Psoas muscle (tissue), 8 donors: ENCODE measurements around the gene SLC2A4RG. TPM values are rescaled to one million over a fixed set of nuclear protein-coding genes. Genes with fewer than 3 reads are reported as not detected.
A peak's percentile ranks its signal among the peaks of the same experiment; 100 is the strongest.

Experiments
- ATAC-seq, 4 donors: fragments of 200-7000 bp; cut with Tn5 transposase; one replicate each; pipeline ENCODE4 v1.9.1; 2020; ENCODE audit warnings: moderate library complexity in 3 of 4, mild to moderate bottlenecking in 2 of 4
- DNase-seq, 2 donors: peaks; one replicate each; pipeline ENCODE4 v3.0.0-alpha.2; 2020
- H3K27ac ChIP-seq: fragments of 200-600 bp; one replicate; pipeline ENCODE4 v1.8.0; 2022
- H3K27me3 ChIP-seq, 3 donors: fragments of 200-600 bp in 1 of 3; one replicate each; pipeline versions ENCODE4 v1.6.1 to v1.8.0; 2013 to 2022; ENCODE audit warnings: low read length in 2 of 3, mild to moderate bottlenecking in 2 of 3, moderate library complexity in 1 of 3; ENCODE audit not compliant: insufficient read depth in 3 of 3
- H3K36me3 ChIP-seq, 2 donors: fragments of 200-600 bp in 1 of 2; one replicate each; pipeline versions ENCODE4 v1.6.1 to v1.8.0; 2013 to 2022; ENCODE audit warnings: low read depth in 1 of 2, mild to moderate bottlenecking in 1 of 2, moderate library complexity in 1 of 2; ENCODE audit not compliant: insufficient read depth in 1 of 2
- H3K4me1 ChIP-seq: fragments of 200-600 bp; one replicate; pipeline ENCODE4 v1.8.0; 2022
- H3K4me3 ChIP-seq: fragments of 200-600 bp; one replicate; pipeline ENCODE4 v1.8.0; 2022; ENCODE audit warnings: mild to moderate bottlenecking
- H3K9me3 ChIP-seq: fragments of 200-600 bp; one replicate; pipeline ENCODE4 v1.8.0; 2022
- WGBS, 3 donors: extraction: QIAGEN DNeasy Blood & Tissue Kit; methylation state at CpG; one replicate each; pipeline versions ENCODE4 v1.1.6 to v1.1.7; 2013; 5-methylcytosine and 5-hydroxymethylcytosine counted together
- intact Hi-C, 2 donors: fragments of 100-400 bp; cut with DNase I; formaldehyde crosslinking; loops; one replicate each; pipeline versions ENCODE4 v1.11.0 to v1.14.2; 2022
- polyA plus RNA-seq, 3 donors: library from polyadenylated mRNA; stranded (reverse); fragments of 200-250 nt; gene quantifications; one replicate each; pipeline ENCODE4 v1.2.3, GENCODE V29; 2013
- total RNA-seq, 4 donors: library from RNA; stranded (reverse); fragmentation: NEBNext Ultra II Directional in 2 of 4; extraction: Animal tissue kit (Norgen Biotek cat#: 25700) in 2 of 4; gene quantifications; one replicate each; pipeline versions ENCODE4 v1.2.1 to v1.2.4, GENCODE V29; 2021 to 2023
- TF ChIP-seq, protein P1 (sequence below): fragments of 200-600 bp; IDR thresholded peaks from one replicate; pipeline ENCODE4 v1.8.0; 2022; ENCODE audit warnings: antibody characterized with exemption
- donor health status: healthy with polysubstance abuse.
- donor health status: DM: no; HTN: no; CAD: no; lungs with moderate emphysema.
- donor health status: Bipolar disorder and iron deficiency.
- donor health status: healthy.
- donor health status: DM: yes; HTN: yes; CAD: no.
- donor health status: DM: no; HTN: no; CAD: no.
- donor health status: DM: no; HTN: no; CAD: no.
- donor health status: DM: yes; HTN: yes; CAD: no.

SLC2A4RG gene
- total and polyA plus RNA-seq, 7 donors: 27.1 to 79.1 (median 43.7) TPM

DNA sequence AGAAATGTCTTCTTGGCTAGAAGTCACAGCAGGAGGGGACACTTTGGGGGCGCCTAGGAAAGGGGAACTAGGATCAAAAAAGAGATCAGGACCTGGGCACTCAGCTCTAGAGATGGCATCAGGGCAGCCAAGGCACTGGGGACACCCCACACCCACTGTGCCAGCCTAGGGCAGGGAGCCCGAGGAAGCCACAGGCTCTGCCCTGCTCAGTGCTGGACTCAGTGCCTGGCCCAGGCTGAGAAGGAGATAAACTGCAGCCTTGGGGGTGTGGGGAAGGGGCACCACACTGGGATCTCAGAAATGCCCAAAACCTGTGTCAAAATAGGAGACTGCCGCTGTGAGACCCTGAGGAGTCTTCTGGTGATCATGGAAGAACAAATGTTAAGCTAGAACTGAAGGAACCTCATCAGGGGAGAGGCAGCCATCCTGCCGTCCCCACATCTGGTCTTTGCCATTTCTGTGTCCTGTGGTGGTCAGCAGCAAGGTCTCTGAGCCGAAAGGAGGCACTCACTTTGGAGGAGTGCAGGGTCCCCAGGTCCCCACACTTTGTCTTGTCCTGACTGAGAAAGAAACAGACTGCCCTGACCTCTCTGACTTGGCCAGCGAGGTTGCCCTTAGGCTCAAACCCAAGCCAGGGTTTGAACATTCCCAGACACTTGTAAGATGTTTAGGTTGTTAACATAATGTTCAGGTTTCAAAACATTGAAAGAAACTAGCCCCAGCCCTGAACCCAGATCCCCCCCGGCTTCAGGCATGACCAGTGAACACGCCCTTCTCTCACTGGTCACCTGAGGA, 34.1 kb upstream of the SLC2A4RG start:
- TF ChIP-seq, protein P1, sequence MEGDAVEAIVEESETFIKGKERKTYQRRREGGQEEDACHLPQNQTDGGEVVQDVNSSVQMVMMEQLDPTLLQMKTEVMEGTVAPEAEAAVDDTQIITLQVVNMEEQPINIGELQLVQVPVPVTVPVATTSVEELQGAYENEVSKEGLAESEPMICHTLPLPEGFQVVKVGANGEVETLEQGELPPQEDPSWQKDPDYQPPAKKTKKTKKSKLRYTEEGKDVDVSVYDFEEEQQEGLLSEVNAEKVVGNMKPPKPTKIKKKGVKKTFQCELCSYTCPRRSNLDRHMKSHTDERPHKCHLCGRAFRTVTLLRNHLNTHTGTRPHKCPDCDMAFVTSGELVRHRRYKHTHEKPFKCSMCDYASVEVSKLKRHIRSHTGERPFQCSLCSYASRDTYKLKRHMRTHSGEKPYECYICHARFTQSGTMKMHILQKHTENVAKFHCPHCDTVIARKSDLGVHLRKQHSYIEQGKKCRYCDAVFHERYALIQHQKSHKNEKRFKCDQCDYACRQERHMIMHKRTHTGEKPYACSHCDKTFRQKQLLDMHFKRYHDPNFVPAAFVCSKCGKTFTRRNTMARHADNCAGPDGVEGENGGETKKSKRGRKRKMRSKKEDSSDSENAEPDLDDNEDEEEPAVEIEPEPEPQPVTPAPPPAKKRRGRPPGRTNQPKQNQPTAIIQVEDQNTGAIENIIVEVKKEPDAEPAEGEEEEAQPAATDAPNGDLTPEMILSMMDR: no peak
- H3K4me3 ChIP-seq: no peak overlapping the region
- H3K27ac ChIP-seq: no peak overlapping the region
- peaks cover 16% of the 10 kb centered on the region for H3K4me1 ChIP-seq
- peaks cover 0 to 47% of the 10 kb centered on the region in 2 donors for H3K36me3 ChIP-seq
- H3K27me3 ChIP-seq: no peaks in the 10 kb centered on the region
- intact Hi-C loops: no loop called here
- ATAC-seq: no peak
- WGBS, 3 donors: 86 to 93% (median 89%) methylated on average over 8 of the region's 8 CpGs
- H3K9me3 ChIP-seq: no peaks in the 10 kb centered on the region
- peak in 1 of 2 donors; percentile 34 for DNase-seq

DNA sequence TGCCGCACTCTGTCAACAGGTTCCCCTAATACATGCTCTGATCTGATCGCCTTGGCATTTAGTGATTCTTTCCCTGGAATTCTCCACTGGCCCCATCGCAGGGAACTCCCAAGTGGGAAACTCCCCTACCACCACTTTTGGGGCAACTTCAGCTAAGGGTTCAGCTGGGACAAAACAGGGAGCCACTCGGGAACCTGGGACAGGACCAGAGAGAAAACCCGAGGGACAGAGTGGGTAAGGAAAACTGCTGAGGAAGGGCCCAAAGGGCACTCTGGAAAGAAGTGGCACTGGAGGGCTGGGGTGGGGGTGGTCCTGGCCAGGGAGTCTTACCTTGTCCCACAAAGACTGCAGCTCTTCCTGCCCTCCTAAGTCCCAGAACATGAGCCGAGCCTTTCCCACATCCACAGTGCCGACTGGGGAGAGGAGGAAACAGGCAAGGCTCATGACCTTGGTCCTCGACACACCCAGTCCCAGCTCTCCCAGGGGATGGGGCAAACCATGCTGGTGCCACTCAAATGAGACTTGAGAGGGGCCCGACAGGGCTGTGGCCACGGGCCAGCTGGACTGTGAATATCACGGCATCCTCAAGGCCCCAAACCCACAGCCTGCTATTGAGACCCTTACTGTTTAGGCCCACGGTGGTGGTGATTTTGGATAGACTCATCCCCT, 33.4 kb upstream of the SLC2A4RG start:
- intact Hi-C loops: no loop called here
- peak in 1 of 2 donors; percentile 51 for DNase-seq
- 70 to 80% (median 72%) methylated on average over 12 of the region's 12 CpGs for WGBS, 3 donors

DNA sequence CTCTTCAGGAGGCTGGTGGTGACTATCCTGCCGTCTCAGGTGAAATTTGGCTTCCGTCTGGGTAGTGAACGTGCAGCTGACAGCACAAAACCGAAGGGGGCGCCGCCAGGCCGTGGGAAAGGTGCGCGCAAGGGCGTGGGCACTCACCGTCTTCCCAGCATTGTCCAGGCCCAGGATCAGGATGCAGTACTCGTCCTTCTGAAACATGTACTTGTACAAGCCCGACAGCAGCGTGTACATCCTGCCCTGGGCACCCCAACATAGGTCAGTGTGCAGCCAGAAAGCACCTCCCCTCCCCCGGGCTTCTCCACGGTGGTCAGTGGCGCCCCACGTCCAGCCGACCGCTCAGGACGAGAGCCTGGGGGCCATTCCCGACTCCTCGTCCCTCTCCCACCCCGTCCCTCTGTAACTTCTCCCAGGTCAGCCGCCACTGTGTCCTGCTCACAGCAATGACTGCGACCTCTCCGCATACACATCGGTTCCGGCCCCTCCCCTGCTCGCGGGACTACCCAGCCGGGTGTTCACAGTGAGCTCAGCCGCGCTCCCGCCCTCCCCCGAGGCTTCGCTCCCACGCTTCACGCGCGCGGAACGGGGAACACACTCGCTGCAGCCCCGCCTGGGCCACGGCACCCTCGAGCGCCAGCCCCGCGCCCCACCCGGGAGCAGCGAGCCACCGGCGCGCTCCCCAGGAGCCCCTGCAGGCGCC, 32.6 kb upstream of the SLC2A4RG start:
- Histone ChIP-seq H3K4me1 (peaks cover 16% of the 10 kb centered on the region), H3K9me3 (no peaks in the 10 kb centered on the region), H3K36me3 (peaks cover 0 to 62% of the 10 kb centered on the region in 2 donors), H3K27ac (peak overlapping the region; percentile 92), H3K4me3 (peak overlapping the region; percentile 97), H3K27me3 (no peaks in the 10 kb centered on the region)
- intact Hi-C loops: no loop called here
- WGBS, 3 donors: 4 to 5% (median 4%) methylated on average over 55 to 56 of the region's 56 CpGs
- DNase-seq (peak; percentile 48 to 72), ATAC-seq (peak; percentile 29 to 47 (median 36))
- TF ChIP-seq, protein P1: no peak

More for the DNA sequence above, 33.4 kb upstream of the SLC2A4RG start:
- Histone ChIP-seq H3K4me1 (peaks cover 16% of the 10 kb centered on the region), H3K9me3 (no peaks in the 10 kb centered on the region), H3K27ac (peak overlapping the region; percentile 92), H3K36me3 (peaks cover 0 to 54% of the 10 kb centered on the region in 2 donors), H3K4me3 (peak overlapping the region; percentile 97), H3K27me3 (no peaks in the 10 kb centered on the region)
- TF ChIP-seq, protein P1: no peak
- no peak for ATAC-seq

DNA sequence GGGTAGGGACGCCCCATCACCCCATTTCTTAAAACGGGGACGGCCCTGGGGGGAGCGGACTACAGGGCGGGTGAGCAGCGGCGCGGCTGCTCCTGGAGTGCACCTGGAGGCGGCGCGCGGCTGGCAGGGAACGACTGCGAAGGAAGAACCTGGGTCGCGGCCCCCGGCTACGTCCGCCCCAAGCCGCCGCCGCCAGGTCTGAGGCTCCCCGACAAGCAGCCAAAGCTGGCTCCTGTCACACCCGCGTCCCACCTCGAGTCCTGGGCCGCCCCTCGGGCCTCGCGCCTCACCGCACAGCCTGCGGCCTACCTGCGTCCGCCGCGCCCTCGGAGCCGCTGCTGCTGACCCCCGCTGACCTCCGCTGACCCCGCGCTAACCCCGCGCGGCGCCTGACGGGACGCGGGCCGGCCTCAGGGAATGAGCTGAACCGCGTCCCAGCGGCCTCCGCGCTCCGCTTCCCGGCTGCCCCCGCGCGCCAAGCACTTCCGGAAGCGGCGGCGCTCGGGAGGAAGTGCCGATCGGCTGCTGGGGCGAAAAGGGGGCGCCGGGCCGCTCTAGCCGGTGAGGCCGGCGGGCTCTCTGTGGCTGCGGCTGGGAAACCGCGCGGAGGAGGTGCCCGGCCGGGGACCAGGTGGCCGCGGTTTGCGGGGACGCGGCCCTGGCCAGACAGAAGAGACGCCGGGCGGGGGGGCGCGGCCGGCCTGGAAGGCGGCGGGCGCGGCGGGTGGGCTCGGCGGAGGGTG, 31.8 kb upstream of the SLC2A4RG start, which contains the start of the genes ARFRP1 and ZGPAT:
TSS of gene ARFRP1 (minus strand) at position 419 of the 743 bp plus-strand sequence. CDS start 885 bp downstream, outside the sequence.
TSS of gene ZGPAT (plus strand) at position 482 of the 743 bp plus-strand sequence. CDS start 542 bp downstream, outside the sequence.
- H3K36me3 ChIP-seq: peaks cover 3 to 69% of the 10 kb centered on the region in 2 donors
- intact Hi-C loops: loop anchor here in 1 of 2 donors (2.0 kb wide), 2 partner anchors 31 to 49 kb away; partner anchors contain the start of genes RTEL1 and SLC2A4RG
- 0 to 1% (median 0%) methylated on average over 51 to 98 of the region's 98 CpGs for WGBS, 3 donors
- peaks cover 16% of the 10 kb centered on the region for H3K4me1 ChIP-seq
- DNase-seq (peak; percentile 93 to 95), ATAC-seq (peak; percentile 96 to 98 (median 96))
- peak within 1 kb of the TSS; percentile 92 for H3K27ac ChIP-seq
- H3K4me3 ChIP-seq: peak within 1 kb of the TSS; percentile 97
- TF ChIP-seq, protein P1: no peak
- H3K9me3 ChIP-seq: no peaks in the 10 kb centered on the region
- H3K27me3 ChIP-seq: no peaks in the 10 kb centered on the region
